ENCODE measurements around the gene UBR3.
A peak's percentile ranks its signal among the peaks of the same experiment; 100 is the strongest.
"Not testable (repeated sequence)": the region's sequence is repeated elsewhere in the genome, so short reads cannot be mapped to it uniquely, and the experiment has no call there.

The UBR3 gene

DNA sequence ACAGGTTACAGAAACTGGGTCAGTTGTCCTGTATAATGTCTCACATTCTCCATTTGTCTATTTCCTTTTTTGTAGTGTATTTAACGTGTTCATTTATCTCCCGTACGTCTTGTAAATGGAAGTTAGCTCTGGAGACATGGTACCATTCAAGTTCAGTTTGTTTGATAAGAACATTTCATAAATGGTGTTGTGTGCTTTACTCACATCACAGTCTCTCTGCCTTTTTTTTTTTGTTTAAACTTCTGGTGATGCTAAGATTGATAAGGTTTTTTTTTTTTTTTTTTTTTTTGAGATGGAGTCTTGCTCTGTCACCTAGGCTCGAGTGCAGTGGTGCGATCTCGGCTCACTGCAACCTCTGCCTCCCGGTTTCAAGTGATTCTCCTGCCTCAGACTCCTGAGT, 41.7 kb downstream of the UBR3 start:
- no peak for DNase-seq

- not testable (repeated sequence) for DNase-seq
Measured at GRCh38 chr2:169871369-169871768, 44.1 kb downstream of the UBR3 start.

GRCh38 chr2:169871994-169872393, 44.7 kb downstream of the UBR3 start:
- no peak for DNase-seq

DNA sequence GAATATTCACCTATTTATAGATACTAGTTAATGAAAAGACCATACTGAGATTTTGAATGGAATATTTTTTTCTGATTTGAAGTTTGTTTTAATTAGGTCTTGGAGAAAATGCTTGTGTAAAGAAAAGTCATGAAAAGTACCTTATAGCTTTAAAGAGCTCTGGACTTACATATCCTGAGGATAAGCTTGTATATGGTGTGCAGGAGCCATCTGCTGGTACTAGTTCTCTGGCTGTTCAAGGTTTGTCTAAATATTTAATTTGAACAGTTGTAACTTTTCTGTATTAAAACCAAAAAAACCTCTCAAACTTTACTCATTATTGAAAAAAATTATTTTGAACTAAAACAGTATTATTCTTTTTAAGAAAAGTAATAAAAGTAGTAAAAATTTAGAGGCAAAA, 50.1 kb downstream of the UBR3 start:
- DNase-seq, result peak in 1 of 2 donors; percentile 12

DNA sequence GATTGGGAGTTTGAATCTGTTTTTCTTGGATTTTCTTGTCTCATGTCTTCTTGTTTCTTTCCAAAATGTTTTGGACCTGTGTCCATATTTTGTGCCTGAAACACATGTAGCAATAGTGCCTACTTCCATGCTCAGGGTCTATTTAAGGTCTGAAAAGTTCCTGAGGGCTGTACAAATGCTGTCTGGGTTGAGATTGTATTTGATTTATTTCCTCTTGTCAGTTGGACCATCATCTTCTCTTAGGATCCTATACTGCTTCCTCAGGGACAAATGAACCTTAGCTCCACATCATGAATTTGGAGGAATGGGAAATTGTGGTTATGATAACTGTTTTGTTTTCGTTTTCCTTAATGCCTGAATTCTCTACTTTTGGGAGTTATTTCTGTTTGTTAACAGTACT, 59.9 kb downstream of the UBR3 start:
- DNase-seq, result no peak

GRCh38 chr2:169891593-169892298, 64.5 kb downstream of the UBR3 start:
- DNase-seq, result no peak

DNA sequence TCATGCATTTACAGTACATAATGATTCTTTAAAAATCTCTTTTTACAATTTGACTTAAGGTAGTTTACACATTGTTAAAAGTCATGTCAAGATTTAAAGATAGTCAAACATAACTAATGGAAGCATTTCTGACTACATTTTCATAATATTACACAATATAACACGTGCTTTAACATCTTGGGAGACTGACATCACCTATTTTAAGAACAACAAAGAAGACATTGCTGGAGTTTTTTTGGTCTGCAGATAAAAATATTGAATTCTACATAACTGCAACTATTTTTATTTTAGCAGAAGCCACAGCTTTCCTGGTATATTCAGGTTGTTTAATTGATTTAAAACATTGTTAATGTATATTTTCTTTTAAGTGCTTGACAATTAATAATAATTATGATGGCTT, 65.7 kb downstream of the UBR3 start:
- no peak for DNase-seq

- no peak for DNase-seq
Measured at GRCh38 chr2:169895294-169895985, 68.2 kb downstream of the UBR3 start.

GRCh38 chr2:169897834-169898233, 70.6 kb downstream of the UBR3 start:
- DNase-seq, result no peak

GRCh38 chr2:169900103-169900502, 72.8 kb downstream of the UBR3 start:
- not testable (repeated sequence) for DNase-seq

DNA sequence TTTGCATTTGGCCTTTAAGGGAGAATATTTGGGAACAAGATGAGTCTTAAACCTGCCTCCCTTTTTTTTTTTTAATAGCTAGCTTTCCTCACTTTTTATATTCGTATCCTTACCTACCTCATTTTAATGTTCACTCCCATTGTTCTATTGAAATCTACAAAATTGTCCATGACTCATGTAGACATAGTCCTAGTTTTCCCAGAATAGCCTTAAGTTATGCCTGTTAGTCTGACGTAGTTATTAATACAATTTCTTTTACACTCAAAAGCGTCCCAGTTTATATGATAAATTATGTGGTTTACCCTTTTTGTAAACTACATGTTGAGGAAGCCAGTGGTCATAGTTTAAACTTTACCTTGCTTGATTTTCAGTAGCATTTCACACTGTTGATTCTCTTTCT, 73.4 kb downstream of the UBR3 start:
- no peak for DNase-seq

GRCh38 chr2:169906731-169907130, 79.5 kb downstream of the UBR3 start:
- no peak for DNase-seq

GRCh38 chr2:169909376-169909775, 82.1 kb downstream of the UBR3 start:
- no peak for DNase-seq

DNA sequence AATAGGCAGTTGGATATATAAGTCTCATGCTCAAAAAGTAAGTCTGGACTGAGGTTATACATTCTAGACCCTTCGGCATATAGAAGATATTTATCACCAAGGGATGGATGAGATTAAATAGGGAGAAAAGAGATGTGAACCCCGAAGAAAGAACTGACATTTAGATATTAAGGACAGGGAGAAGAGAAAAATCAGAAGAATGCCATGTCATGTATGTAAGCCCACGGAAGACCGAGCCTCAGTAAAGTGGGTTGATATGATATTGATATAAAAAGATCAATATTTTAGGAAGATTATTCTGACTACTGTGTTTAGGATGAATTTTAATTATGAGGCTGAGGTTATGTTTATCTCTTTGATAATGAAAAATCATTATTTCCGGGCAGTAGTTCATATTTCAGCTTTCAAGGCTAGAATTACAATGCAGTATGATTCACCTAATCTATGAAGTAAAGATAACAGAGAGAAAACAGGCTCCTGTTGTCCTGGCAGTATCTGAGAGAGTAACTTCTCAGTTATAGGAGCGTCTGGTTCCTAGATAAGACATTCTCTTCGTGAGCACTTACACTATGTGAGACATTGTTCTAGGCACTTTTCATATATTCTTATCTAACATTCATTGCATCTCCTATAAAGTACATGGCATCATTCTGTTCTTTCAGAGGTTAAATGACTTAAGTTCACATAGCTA, 83.0 kb downstream of the UBR3 start:
- DNase-seq, result no peak

GRCh38 chr2:169911119-169911518, 83.9 kb downstream of the UBR3 start:
- DNase-seq, result no peak

DNA sequence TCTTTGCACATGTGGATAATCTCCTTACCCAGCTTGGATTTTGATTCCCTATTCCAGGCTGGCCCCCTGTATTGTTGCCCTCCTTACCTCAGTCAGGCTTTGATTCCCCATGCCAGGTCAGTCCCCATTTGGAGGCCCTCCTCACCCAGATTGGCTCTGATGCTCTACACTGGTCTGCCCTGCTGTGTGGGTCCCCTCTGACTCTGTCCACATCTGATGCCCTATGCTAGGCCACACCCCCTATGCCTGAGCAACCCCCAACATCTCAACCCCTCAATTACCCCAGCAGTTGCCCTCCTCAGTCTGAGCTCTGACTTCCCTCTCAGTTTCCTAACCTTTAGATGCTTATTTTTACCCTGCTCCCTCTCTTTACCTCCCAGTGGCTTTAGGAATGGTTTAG, 89.4 kb downstream of the UBR3 start:
- DNase-seq, result no peak

DNA sequence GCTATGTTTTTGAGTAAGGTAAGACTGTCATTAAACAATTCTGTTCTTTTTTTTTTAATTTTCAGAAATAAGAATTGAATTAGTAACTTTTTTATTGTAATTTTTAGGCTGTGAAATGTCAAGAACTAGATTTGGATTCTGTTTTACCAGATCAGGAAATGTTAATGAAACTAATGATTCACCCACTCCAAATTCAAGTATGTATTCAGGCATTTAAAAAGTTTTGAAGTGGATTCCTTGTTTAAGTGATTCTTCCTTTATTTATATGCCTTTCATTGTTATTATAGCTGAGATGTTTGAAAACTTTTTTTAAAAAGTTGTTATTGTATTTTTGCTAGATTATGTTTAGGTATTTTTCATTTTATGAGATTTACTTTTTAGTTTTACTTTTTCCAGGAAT, 96.7 kb downstream of the UBR3 start:
- no peak for DNase-seq

DNA sequence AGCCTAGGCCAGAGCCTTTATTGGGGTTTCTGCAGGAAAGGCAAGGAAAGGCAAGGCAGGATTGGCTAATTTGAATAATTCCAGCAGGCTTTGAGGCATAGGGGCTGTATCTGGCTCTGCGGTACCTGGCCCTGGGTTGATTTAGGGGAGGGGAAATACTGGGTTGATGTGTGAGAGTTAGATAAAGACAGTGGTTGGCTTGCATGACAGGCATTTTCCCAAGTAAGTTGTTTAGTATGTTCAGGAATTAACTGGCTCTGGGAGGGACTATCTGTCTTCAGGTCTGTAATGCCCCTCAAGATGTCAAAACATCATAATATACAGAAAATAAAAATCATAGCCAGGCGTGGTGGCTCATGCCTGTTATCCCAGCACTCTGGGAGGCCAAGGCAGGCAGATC, 98.7 kb downstream of the UBR3 start:
- DNase-seq, result no peak

DNA sequence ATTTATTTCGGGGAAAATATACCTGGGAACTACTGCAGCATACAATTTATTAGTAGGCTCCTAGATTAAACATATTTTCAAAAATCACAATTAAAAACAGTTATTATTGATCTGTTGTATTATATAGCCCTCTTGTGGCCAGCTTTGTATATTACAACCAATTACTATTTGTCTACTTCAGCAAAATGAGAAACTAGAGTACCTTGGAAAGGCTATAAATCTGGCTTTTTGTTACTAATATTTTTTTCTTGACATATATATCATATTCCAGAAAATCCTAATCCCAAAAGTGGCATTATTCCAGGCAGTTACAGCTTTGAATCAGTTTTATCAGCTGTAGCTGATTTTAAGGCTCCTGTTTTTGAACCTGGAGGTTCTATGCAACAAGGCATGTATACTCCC, 101.2 kb downstream of the UBR3 start:
- peak; percentile 30 to 68 for DNase-seq

- DNase-seq, result peak; percentile 1 to 48
Measured at GRCh38 chr2:169933124-169933711, 106.0 kb downstream of the UBR3 start.

DNA sequence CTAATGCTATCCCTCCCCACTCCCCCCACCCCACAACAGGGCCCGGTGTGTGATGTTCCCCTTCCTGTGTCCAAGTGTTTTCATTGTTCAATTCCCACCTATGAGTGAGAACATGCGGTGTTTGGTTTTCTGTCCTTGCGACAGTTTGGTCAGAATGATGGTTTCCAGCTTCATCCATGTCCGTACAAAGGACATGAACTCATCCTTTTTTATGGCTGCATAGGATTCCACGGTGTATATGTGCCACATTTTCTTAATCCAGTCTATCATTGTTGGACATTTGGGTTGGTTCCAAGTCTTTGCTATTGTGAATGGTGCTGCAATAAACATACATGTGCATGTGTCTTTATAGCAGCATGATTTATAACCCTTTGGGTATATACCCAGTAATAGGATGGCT, 109.4 kb downstream of the UBR3 start:
- not testable (repeated sequence) for DNase-seq

DNA sequence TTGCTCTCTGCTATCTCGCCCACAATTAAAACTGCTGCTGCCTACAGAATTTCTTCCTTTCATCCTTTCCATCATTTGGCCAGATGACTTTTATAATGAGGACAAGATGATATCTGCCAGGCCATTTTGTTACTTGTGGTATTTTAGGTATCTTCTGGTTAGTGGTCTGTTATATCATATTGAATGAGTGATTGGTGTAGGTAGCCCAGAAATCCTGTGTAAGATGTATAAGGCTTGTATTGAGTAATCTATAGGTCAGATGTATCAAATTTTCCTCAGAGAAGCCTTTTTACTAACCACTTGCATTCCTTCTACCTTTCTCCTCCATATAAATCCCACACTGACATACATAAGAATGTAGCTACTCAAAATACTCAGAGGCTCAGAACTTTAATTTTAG, 118.3 kb downstream of the UBR3 start:
- DNase-seq, result no peak

DNA sequence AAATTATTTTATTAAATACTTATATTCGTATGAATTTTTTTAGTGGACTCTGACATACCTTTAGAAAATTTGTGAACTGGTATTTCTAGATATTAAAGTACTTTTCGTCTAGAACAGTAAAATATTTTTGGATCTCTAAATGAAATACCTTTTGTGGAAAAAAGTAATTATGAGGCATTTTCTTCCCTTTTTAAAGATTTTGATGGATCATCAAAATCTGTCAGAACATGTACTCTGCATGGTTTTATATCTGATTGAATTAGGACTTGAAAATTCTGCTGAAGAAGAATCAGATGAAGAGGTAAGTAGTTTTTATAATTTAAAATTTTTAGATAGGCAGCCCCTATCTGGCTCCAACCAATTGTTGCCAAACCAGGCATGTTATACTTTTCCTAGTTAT, 118.8 kb downstream of the UBR3 start:
- DNase-seq, result no peak

- DNase-seq, result no peak
Measured at GRCh38 chr2:169946546-169946945, 119.3 kb downstream of the UBR3 start.

Measured in inflammatory macrophage treated with lipopolysaccharide for 1 hour (primary cell).